ENCODE results near the gene TEX26. TPM values are rescaled to one million over a fixed set of nuclear protein-coding genes. Genes with fewer than 3 reads are reported as not detected.

Gene TEX26
- total and polyA plus RNA-seq, 2 donors (not counting 1 experiment from before 2014, with no cell fraction given) = 0.22 to 0.66 TPM

DNA sequence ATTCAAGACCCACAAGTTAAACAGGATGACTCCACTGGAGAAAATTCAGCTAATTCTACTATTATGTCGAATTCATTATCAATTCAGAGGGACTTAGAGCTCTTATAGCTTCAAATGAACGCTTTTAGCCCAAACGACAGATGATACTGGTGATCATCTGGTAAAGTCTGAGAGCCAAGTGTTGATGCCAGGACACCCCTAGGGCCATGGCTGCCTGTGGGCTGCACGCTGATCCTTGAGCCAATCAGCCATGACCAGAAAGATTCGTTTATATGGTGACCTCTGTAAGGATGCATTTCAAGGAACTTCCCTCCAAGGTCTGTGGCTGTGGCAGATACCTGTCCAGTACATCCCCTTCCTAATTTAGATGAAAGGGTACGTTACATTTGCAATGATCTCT lies 15.5 kb upstream of the TEX26 start:
- no peak overlapping the region for H2AFZ ChIP-seq (ENCODE audit: low read length)
- no peak overlapping the region for H3K4me2 ChIP-seq (ENCODE audit: extremely low read depth, insufficient read depth, low read length)
- TF ChIP-seq EZH2 (IDR thresholded peaks at IDR 0.05; ENCODE audit: low read length, missing control alignments) = no peak
- no peaks in the 10 kb centered on the region for H3K79me2 ChIP-seq (ENCODE audit: control insufficient read depth, insufficient read depth, low read length)
- H3K4me1 ChIP-seq (ENCODE audit: control insufficient read depth, extremely low read depth, insufficient read depth, low read length) = no peaks in the 10 kb centered on the region
- no peak overlapping the region for H3K27ac ChIP-seq (ENCODE audit: insufficient read depth, low read length)
- H3K27me3 ChIP-seq (ENCODE audit: control insufficient read depth, insufficient read depth, low read length) = no peaks in the 10 kb centered on the region
- no peak overlapping the region for H3K4me3 ChIP-seq (replicated peaks in 1 of 4; ENCODE audit: control extremely low read depth in 1 of 4, insufficient read depth in 1 of 4, low read depth in 3 of 4, low read length in 4 of 4)
- H4K20me1 ChIP-seq (ENCODE audit: control insufficient read depth, extremely low read depth, insufficient read depth, low read length) = no peaks in the 10 kb centered on the region
- no peak overlapping the region for H3K9ac ChIP-seq (ENCODE audit: insufficient read depth, low read length)
- no peaks in the 10 kb centered on the region for H3K9me3 ChIP-seq (ENCODE audit: control insufficient read depth, insufficient read depth, low read depth, low read length)
- no peaks in the 10 kb centered on the region for H3K36me3 ChIP-seq (ENCODE audit: control insufficient read depth, insufficient read depth, low read length)
- no peak for DNase-seq (ENCODE audit: low read depth in 2 of 2)

DNA sequence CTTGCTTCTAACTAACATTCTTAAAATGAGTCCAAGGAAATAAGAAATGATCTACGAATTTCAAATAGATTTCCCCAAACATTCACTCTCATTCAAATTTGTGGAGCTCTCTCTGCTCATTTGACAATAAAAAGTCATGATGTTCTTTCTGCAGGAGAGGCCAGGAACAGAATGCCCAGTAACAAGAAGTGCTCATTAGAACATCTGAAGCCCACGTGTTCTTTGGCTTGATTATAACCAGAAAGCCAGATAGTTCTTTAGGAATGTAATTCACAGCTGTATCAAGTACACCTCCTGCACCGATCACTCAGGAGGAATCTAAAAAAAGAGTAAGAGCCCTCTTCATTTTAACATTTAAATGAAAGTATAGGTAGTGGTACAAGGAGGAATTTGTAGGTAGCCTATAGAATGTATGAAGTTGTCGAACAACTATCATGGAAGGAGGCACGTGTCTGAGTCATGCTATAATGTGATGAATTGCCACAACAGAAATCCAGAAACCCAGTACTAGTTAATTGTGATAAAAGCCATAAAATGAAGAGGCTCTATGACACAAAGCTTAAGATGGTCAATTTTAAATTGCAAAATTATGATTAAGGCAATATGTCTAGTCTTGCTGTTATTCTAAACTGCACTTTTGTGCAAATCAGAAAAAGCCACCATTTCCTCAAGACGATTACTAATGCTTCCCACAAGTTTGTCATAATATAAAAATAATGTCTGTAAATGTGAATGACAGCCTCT lies 13.6 kb upstream of the TEX26 start:
- no peaks in the 10 kb centered on the region for H3K27me3 ChIP-seq (ENCODE audit: control insufficient read depth, insufficient read depth, low read length)
- H2AFZ ChIP-seq (ENCODE audit: low read length) = no peak overlapping the region
- H3K4me1 ChIP-seq (ENCODE audit: control insufficient read depth, extremely low read depth, insufficient read depth, low read length) = no peaks in the 10 kb centered on the region
- peak in 1 of 2 donors; percentile 40 for DNase-seq (ENCODE audit: low read depth in 2 of 2)
- no peak overlapping the region for H3K4me3 ChIP-seq (replicated peaks in 1 of 4; ENCODE audit: control extremely low read depth in 1 of 4, insufficient read depth in 1 of 4, low read depth in 3 of 4, low read length in 4 of 4)
- no peak for TF ChIP-seq EZH2 (IDR thresholded peaks at IDR 0.05; ENCODE audit: low read length, missing control alignments)
- TF ChIP-seq, protein P1, sequence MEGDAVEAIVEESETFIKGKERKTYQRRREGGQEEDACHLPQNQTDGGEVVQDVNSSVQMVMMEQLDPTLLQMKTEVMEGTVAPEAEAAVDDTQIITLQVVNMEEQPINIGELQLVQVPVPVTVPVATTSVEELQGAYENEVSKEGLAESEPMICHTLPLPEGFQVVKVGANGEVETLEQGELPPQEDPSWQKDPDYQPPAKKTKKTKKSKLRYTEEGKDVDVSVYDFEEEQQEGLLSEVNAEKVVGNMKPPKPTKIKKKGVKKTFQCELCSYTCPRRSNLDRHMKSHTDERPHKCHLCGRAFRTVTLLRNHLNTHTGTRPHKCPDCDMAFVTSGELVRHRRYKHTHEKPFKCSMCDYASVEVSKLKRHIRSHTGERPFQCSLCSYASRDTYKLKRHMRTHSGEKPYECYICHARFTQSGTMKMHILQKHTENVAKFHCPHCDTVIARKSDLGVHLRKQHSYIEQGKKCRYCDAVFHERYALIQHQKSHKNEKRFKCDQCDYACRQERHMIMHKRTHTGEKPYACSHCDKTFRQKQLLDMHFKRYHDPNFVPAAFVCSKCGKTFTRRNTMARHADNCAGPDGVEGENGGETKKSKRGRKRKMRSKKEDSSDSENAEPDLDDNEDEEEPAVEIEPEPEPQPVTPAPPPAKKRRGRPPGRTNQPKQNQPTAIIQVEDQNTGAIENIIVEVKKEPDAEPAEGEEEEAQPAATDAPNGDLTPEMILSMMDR (conservative IDR thresholded peaks at IDR 0.05 in 1 of 2, IDR thresholded peaks at IDR 0.05 in 1 of 2; ENCODE audit: low read depth in 1 of 2, low read length in 2 of 2) = no peak
- H4K20me1 ChIP-seq (ENCODE audit: control insufficient read depth, extremely low read depth, insufficient read depth, low read length) = no peaks in the 10 kb centered on the region
- H3K9ac ChIP-seq (ENCODE audit: insufficient read depth, low read length) = no peak overlapping the region
- no peaks in the 10 kb centered on the region for H3K36me3 ChIP-seq (ENCODE audit: control insufficient read depth, insufficient read depth, low read length)
- no peaks in the 10 kb centered on the region for H3K79me2 ChIP-seq (ENCODE audit: control insufficient read depth, insufficient read depth, low read length)
- no peak overlapping the region for H3K27ac ChIP-seq (ENCODE audit: insufficient read depth, low read length)
- H3K9me3 ChIP-seq (ENCODE audit: control insufficient read depth, insufficient read depth, low read depth, low read length) = no peaks in the 10 kb centered on the region
- H3K4me2 ChIP-seq (ENCODE audit: extremely low read depth, insufficient read depth, low read length) = no peak overlapping the region

DNA sequence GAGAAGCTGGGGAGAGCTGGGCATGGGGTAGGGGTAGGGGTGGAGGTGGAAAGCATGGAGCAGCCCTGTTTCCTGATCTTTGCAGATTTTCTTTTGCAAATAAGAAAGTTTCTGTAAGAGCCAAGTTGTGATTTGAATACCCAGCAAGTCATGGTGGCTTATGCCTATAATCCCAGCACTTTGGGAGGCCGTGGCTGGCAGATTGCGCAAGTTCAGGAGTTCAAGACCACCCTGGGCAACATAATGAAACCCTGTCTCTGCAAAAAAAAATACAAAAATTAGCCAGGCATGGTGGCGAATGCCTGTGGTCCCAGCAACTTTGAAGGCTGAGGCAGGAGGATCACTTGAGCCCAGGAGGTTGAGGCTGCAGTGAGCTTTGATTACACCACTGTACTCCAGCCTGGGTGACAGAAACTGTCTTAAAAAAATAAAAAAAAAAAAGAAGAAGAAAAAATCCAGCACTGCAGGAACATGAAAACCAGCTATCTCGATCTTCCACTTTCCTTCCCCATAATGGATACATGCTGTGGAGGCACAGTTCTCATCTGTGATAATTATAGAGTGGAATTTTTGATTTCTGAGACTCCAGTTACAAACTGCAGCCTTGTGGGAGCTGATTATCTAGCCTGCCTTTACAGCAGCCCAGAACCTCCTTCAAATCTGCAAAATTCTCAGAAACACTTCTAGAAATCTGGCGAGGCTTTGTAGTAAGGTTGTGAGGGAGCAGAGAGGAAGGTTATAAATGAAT lies 12.1 kb upstream of the TEX26 start:
- no peaks in the 10 kb centered on the region for H3K9me3 ChIP-seq (ENCODE audit: control insufficient read depth, insufficient read depth, low read depth, low read length)
- H3K27ac ChIP-seq (ENCODE audit: insufficient read depth, low read length) = no peak overlapping the region
- no peaks in the 10 kb centered on the region for H4K20me1 ChIP-seq (ENCODE audit: control insufficient read depth, extremely low read depth, insufficient read depth, low read length)
- H3K4me3 ChIP-seq (replicated peaks in 1 of 4; ENCODE audit: control extremely low read depth in 1 of 4, insufficient read depth in 1 of 4, low read depth in 3 of 4, low read length in 4 of 4) = no peak overlapping the region
- H3K9ac ChIP-seq (ENCODE audit: insufficient read depth, low read length) = no peak overlapping the region
- H3K4me1 ChIP-seq (ENCODE audit: control insufficient read depth, extremely low read depth, insufficient read depth, low read length) = no peaks in the 10 kb centered on the region
- no peaks in the 10 kb centered on the region for H3K36me3 ChIP-seq (ENCODE audit: control insufficient read depth, insufficient read depth, low read length)
- no peak overlapping the region for H2AFZ ChIP-seq (ENCODE audit: low read length)
- no peak for DNase-seq (ENCODE audit: low read depth in 2 of 2)
- H3K4me2 ChIP-seq (ENCODE audit: extremely low read depth, insufficient read depth, low read length) = no peak overlapping the region
- TF ChIP-seq, protein P1 (conservative IDR thresholded peaks at IDR 0.05 in 1 of 2, IDR thresholded peaks at IDR 0.05 in 1 of 2; ENCODE audit: low read depth in 1 of 2, low read length in 2 of 2) = no peak
- no peak for TF ChIP-seq EZH2 (IDR thresholded peaks at IDR 0.05; ENCODE audit: low read length, missing control alignments)
- no peaks in the 10 kb centered on the region for H3K27me3 ChIP-seq (ENCODE audit: control insufficient read depth, insufficient read depth, low read length)
- H3K79me2 ChIP-seq (ENCODE audit: control insufficient read depth, insufficient read depth, low read length) = no peaks in the 10 kb centered on the region

All from fibroblast of lung (primary cell).